ENCODE data around the gene SIDT2. TPM values are rescaled to one million over a fixed set of nuclear protein-coding genes. Genes with fewer than 3 reads are reported as not detected.
"Not testable (repeated sequence)": the region's sequence is repeated elsewhere in the genome, so short reads cannot be mapped to it uniquely, and the experiment has no call there.

The SIDT2 gene
- total RNA-seq, 1 experiment from 2014 or later = 37.0 TPM

- H3K4me3 ChIP-seq (replicated peaks in 1 of 2; ENCODE audit: low read depth in 1 of 2, low read length in 2 of 2); H2AFZ ChIP-seq (ENCODE audit: low read depth, low read length, poor library complexity, severe bottlenecking); ATAC-seq; POLR2A ChIA-PET; H3K79me2 ChIP-seq (ENCODE audit: insufficient read depth, low read length); H3K27me3 ChIP-seq (ENCODE audit: insufficient read depth, low read length); H3K4me1 ChIP-seq (ENCODE audit: control insufficient read depth in 1 of 2, insufficient read depth in 2 of 2, low read length in 2 of 2); H3K9me2 ChIP-seq (ENCODE audit: insufficient read depth); BruUV-seq (replicated peaks); H4K20me1 ChIP-seq (ENCODE audit: insufficient read depth); RAD21 ChIA-PET (ENCODE audit: low non-redundant PET in 1 of 2, low total read pairs in 2 of 2, uncharacterized antibody in 2 of 2, unreplicated experiment in 2 of 2); H3K27ac ChIP-seq (ENCODE audit: low read depth, low read length); H3K4me2 ChIP-seq (ENCODE audit: low read length); DNase-seq (ENCODE audit: low read depth, low spot score); H3K9ac ChIP-seq (ENCODE audit: low read length); H3K9me3 ChIP-seq (ENCODE audit: control insufficient read depth in 1 of 2, insufficient read depth in 1 of 2, low read depth in 1 of 2, low read length in 2 of 2): not testable (repeated sequence)
- TF ChIP-seq CTCF (IDR thresholded peaks at IDR 0.05 in 2 of 3, conservative IDR thresholded peaks at IDR 0.05 in 1 of 3; ENCODE audit: borderline replicate concordance in 1 of 3, insufficient read depth in 1 of 3, low read depth in 2 of 3, low read length in 2 of 3) = 0 out of 6 replicates have a peak, but pooled peaks of 1 of the 3 experiments have one; percentile 8
- CTCF ChIA-PET = interaction anchor here (0.6 kb wide), 1 partner anchor 75 kb away, joined by 3 read pairs; no protein-coding TSS in a partner anchor
- peaks cover 0 to 14% of the 10 kb centered on the region in 2 experiments; a peak in 1 of 4 replicates for H3K36me3 ChIP-seq (ENCODE audit: control insufficient read depth in 1 of 2, insufficient read depth in 2 of 2, low read length in 2 of 2)
- intact Hi-C loops (cut with micrococcal nuclease) = loop anchor here (2.0 kb wide), 1 partner anchor 74 kb away; no protein-coding TSS in a partner anchor
Measured at GRCh38 chr11:117208710-117209109, 30.2 kb downstream of the SIDT2 start.

DNA sequence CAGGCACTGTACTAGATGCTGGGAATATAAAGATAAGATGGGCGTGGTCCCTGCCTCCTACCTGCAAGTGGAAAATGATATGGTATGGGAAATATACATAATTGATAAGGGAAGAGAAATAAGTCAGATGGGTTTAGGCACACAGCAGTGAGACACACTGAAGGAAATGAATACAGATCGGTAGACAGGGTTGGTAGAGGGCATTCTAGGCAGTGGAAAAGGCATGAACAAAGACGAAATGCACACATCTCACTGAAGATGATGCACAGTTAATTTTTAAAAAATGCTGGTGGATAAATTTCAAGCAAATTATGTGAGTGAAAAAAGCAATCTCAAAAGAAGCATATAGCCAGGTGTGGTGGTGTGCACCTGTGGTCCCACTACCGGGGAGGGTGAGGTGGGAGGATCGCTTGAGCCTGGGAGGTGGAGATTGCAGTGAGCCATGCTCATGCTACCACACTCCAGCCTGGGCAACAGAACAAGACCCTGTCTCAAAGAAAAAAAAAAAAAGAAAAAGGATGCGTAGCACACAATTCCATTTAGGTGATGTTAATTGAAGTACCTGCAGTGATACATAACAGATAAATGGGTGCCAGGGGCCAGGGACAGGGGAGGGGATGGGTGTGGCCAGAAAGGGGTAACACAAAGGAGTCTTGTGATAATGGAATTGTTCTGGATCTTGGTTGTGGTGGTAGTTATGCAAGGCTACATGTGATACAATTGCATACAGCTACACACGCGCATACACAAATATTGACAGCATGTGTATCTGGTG, 31.0 kb downstream of the SIDT2 start:
- H2AFZ ChIP-seq (ENCODE audit: low read depth, low read length, poor library complexity, severe bottlenecking); H3K4me1 ChIP-seq (ENCODE audit: control insufficient read depth in 1 of 2, insufficient read depth in 2 of 2, low read length in 2 of 2); ATAC-seq; H3K4me3 ChIP-seq (replicated peaks in 1 of 2; ENCODE audit: low read depth in 1 of 2, low read length in 2 of 2); H4K20me1 ChIP-seq (ENCODE audit: insufficient read depth); H3K9me3 ChIP-seq (ENCODE audit: control insufficient read depth in 1 of 2, insufficient read depth in 1 of 2, low read depth in 1 of 2, low read length in 2 of 2); H3K4me2 ChIP-seq (ENCODE audit: low read length); POLR2A ChIA-PET; H3K79me2 ChIP-seq (ENCODE audit: insufficient read depth, low read length); BruUV-seq (replicated peaks); H3K9me2 ChIP-seq (ENCODE audit: insufficient read depth); H3K27ac ChIP-seq (ENCODE audit: low read depth, low read length); H3K9ac ChIP-seq (ENCODE audit: low read length); DNase-seq (ENCODE audit: low read depth, low spot score); H3K27me3 ChIP-seq (ENCODE audit: insufficient read depth, low read length): not testable (repeated sequence)
- ChIA-PET CTCF (interaction anchor here (0.6 kb wide), 1 partner anchor 76 kb away, joined by 3 read pairs; no protein-coding TSS in a partner anchor), RAD21 (ENCODE audit: low non-redundant PET in 1 of 2, low total read pairs in 2 of 2, uncharacterized antibody in 2 of 2, unreplicated experiment in 2 of 2) (interaction anchor here in 1 of 2 experiments (0.7 kb wide), 1 partner anchor 150 kb away, joined by 3 read pairs; no protein-coding TSS in a partner anchor)
- H3K36me3 ChIP-seq (ENCODE audit: control insufficient read depth in 1 of 2, insufficient read depth in 2 of 2, low read length in 2 of 2) = peaks cover 2 to 14% of the 10 kb centered on the region in 2 experiments; a peak in 3 of 4 replicates
- intact Hi-C loops (cut with micrococcal nuclease) = loop anchor here (2.0 kb wide), 1 partner anchor 75 kb away; no protein-coding TSS in a partner anchor
